OCI-LY3 (cell line): Measurements from ENCODE around the gene TJP3.
"Not testable (repeated sequence)": the region's sequence is repeated elsewhere in the genome, so short reads cannot be mapped to it uniquely, and the experiment has no call there.

Experiments used
- H2AFZ ChIP-seq: fragments of 200-600, 300-600 bp; shearing (Covaris generic); 2 replicates; pipeline ENCODE4 v1.6.0; 2014; ENCODE audit warnings: antibody characterized with exemption, low read depth, low read length
- H3K27ac ChIP-seq: fragments of 200-600, 300-600 bp; sonication (generic); 2 replicates; pipeline ENCODE4 v1.5.1; 2014; ENCODE audit warnings: mild to moderate bottlenecking, low read length, moderate library complexity, mixed read lengths
- H3K27me3 ChIP-seq: fragments of 200-600, 300-600 bp; sonication (generic); 2 replicates; pipeline ENCODE4 v1.6.1; 2014; ENCODE audit warnings: low read depth, low read length, mixed read lengths
- H3K36me3 ChIP-seq: fragments of 200-600, 300-600 bp; sonication (generic); replicated peaks from 2 replicates; pipeline ENCODE3; 2014; ENCODE audit warnings: low read depth, low read length, mixed read lengths
- H3K4me1 ChIP-seq: fragments of 300-600, 200-600 bp; sonication (generic); 2 replicates; pipeline ENCODE4 v1.6.1; 2014; ENCODE audit warnings: low read length, mixed read lengths
- H3K4me2 ChIP-seq: fragments of 200-600, 300-600 bp; sonication (generic); 2 replicates; pipeline ENCODE4 v1.6.1; 2014; ENCODE audit warnings: low read length, mixed read lengths
- H3K4me3 ChIP-seq: fragments of 300-600, 200-600 bp; sonication (generic); 2 replicates; pipeline ENCODE4 v1.5.1; 2014; ENCODE audit warnings: antibody characterized with exemption, mild to moderate bottlenecking, low read length, moderate library complexity
- H3K79me2 ChIP-seq: fragments of 300-600, 200-600 bp; shearing (Covaris generic); 2 replicates; pipeline ENCODE4 v1.6.1; 2014; ENCODE audit warnings: mild to moderate bottlenecking, low read length, mixed read lengths
- H3K9ac ChIP-seq: fragments of 300-600, 200-600 bp; shearing (Covaris generic); 2 replicates; pipeline ENCODE4 v1.6.0; 2014; ENCODE audit warnings: mild to moderate bottlenecking, low read length, moderate library complexity
- H3K9me3 ChIP-seq: fragments of 200-600, 300-600 bp; shearing (Covaris generic); 2 replicates; pipeline ENCODE4 v1.6.1; 2014; ENCODE audit warnings: low read length, mixed read lengths; ENCODE audit not compliant: insufficient read depth
- H4K20me1 ChIP-seq: fragments of 200-600, 300-600 bp; sonication (generic); 2 replicates; pipeline ENCODE4 v1.6.1; 2016; ENCODE audit warnings: low read length, mixed read lengths; ENCODE audit not compliant: insufficient read depth
- EZH2phosphoT487 ChIP-seq: fragments of 200-600 bp; shearing (Covaris generic); IDR thresholded peaks from 2 replicates; pipeline ENCODE4 v1.6.1; 2018; ENCODE audit warnings: antibody characterized with exemption, mixed run types, low read depth
- TF ChIP-seq, protein P1 (sequence below): fragments of 200-600, 300-600 bp; sonication (generic); IDR thresholded peaks from 2 replicates; pipeline ENCODE4 v1.5.1; 2014; ENCODE audit warnings: antibody characterized with exemption, low read length, low read depth

Gene TJP3

GRCh38 chr19:3762501-3763459 lies 54.6 kb downstream of the TJP3 start, which contains the start of gene MRPL54:
Gene MRPL54 (plus strand): TSS chr19:3762682. CDS start chr19:3762701, 19 bp downstream.
- H3K9me3 ChIP-seq = no peaks in the 10 kb centered on the region

GRCh38 chr19:3765121-3765520 lies 56.9 kb downstream of the TJP3 start:
- Histone ChIP-seq H3K4me3 (no peak overlapping the region), H4K20me1 (no peaks in the 10 kb centered on the region), H3K4me1 (peaks cover 7% of the 10 kb centered on the region), H3K9ac (no peak overlapping the region), H3K27ac (no peak overlapping the region), H3K36me3 (peaks cover 10% of the 10 kb centered on the region), H3K4me2 (no peak overlapping the region), H2AFZ (no peak overlapping the region), H3K79me2 (peaks cover 19% of the 10 kb centered on the region), H3K27me3 (no peaks in the 10 kb centered on the region), H3K9me3 (no peaks in the 10 kb centered on the region)
- TF ChIP-seq EZH2phosphoT487 = no peak

More at GRCh38 chr19:3762501-3763459, 54.6 kb downstream of the TJP3 start, which contains the start of gene MRPL54:
- H2AFZ ChIP-seq = peak within 1 kb of the TSS; percentile 85
- no peaks in the 10 kb centered on the region for H4K20me1 ChIP-seq
- H3K4me3 ChIP-seq = peak within 1 kb of the TSS; percentile 96
- H3K4me1 ChIP-seq = peaks cover 7% of the 10 kb centered on the region
- peak within 1 kb of the TSS; percentile 97 for H3K9ac ChIP-seq
- H3K36me3 ChIP-seq = peaks cover 17% of the 10 kb centered on the region
- peak within 1 kb of the TSS; percentile 91 for H3K27ac ChIP-seq
- peak within 1 kb of the TSS; percentile 69 for H3K4me2 ChIP-seq
- H3K27me3 ChIP-seq = no peaks in the 10 kb centered on the region
- peaks cover 33% of the 10 kb centered on the region for H3K79me2 ChIP-seq
- TF ChIP-seq, protein P1, sequence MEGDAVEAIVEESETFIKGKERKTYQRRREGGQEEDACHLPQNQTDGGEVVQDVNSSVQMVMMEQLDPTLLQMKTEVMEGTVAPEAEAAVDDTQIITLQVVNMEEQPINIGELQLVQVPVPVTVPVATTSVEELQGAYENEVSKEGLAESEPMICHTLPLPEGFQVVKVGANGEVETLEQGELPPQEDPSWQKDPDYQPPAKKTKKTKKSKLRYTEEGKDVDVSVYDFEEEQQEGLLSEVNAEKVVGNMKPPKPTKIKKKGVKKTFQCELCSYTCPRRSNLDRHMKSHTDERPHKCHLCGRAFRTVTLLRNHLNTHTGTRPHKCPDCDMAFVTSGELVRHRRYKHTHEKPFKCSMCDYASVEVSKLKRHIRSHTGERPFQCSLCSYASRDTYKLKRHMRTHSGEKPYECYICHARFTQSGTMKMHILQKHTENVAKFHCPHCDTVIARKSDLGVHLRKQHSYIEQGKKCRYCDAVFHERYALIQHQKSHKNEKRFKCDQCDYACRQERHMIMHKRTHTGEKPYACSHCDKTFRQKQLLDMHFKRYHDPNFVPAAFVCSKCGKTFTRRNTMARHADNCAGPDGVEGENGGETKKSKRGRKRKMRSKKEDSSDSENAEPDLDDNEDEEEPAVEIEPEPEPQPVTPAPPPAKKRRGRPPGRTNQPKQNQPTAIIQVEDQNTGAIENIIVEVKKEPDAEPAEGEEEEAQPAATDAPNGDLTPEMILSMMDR = no peak
- TF ChIP-seq EZH2phosphoT487 = no peak

GRCh38 chr19:3765757-3766156 lies 57.6 kb downstream of the TJP3 start:
- H4K20me1 ChIP-seq, H3K36me3 ChIP-seq, H3K4me1 ChIP-seq, H3K9me3 ChIP-seq, H2AFZ ChIP-seq, H3K4me2 ChIP-seq, H3K27me3 ChIP-seq, H3K9ac ChIP-seq, H3K27ac ChIP-seq, H3K4me3 ChIP-seq: not testable (repeated sequence)
- peaks cover 13% of the 10 kb centered on the region for H3K79me2 ChIP-seq

DNA sequence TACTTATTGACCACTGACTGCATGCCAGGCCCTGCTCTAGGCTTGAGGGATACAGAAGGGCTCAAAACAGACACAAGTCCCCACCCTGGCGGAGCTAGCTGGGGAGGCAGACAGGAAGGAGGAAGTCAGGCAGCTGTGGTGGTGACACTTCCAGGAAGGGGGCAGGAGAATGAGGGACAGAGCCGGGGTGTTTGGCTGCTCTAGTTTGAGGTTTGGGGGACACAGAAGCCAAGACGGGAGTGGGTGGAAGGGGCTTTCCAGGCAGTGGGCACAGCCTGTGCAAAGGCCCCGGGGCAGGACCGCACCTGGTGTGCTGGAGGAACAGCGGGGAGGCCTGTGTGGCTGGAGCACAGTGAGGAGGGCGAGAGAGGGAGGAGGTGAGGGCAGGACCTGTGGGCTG lies 58.3 kb downstream of the TJP3 start:
- Histone ChIP-seq H3K4me3 (no peak overlapping the region), H3K4me1 (peaks cover 7% of the 10 kb centered on the region), H3K9ac (no peak overlapping the region), H3K36me3 (peaks cover 10% of the 10 kb centered on the region), H2AFZ (no peak overlapping the region), H3K79me2 (peaks cover 6% of the 10 kb centered on the region), H3K9me3 (no peaks in the 10 kb centered on the region), H3K4me2 (no peak overlapping the region), H3K27ac (no peak overlapping the region), H3K27me3 (no peaks in the 10 kb centered on the region), H4K20me1 (no peaks in the 10 kb centered on the region)
- TF ChIP-seq EZH2phosphoT487 = no peak
- TF ChIP-seq, protein P1 = no peak

GRCh38 chr19:3767050-3767449 lies 58.9 kb downstream of the TJP3 start:
- no peak overlapping the region for H3K9ac ChIP-seq
- peaks cover 5% of the 10 kb centered on the region for H3K4me1 ChIP-seq
- H3K4me2 ChIP-seq = no peak overlapping the region
- H3K9me3 ChIP-seq = no peaks in the 10 kb centered on the region
- H3K27ac ChIP-seq = no peak overlapping the region
- peaks cover 10% of the 10 kb centered on the region for H3K36me3 ChIP-seq
- peaks cover 6% of the 10 kb centered on the region for H3K79me2 ChIP-seq
- H4K20me1 ChIP-seq = no peaks in the 10 kb centered on the region
- no peak overlapping the region for H3K4me3 ChIP-seq
- H2AFZ ChIP-seq = no peak overlapping the region
- no peak for TF ChIP-seq EZH2phosphoT487
- TF ChIP-seq, protein P1 = no peak
- no peaks in the 10 kb centered on the region for H3K27me3 ChIP-seq
